ENCODE data around the gene CFAP46.

Gene CFAP46

GRCh38 chr10:132862485-132863420 is 79.6 kb downstream of the CFAP46 start:
- no peak overlapping the region for H3K27ac ChIP-seq
- TF ChIP-seq CTCF (conservative IDR thresholded peaks at IDR 0.05; ENCODE audit: low read depth): no peak
- ChIA-PET POLR2A (ENCODE audit: low non-redundant PET) (no interaction called here), CTCF (no interaction called here)
- DNase-seq (ENCODE audit: low spot score): no peak

GRCh38 chr10:132861884-132862461 is 80.4 kb downstream of the CFAP46 start:
- ChIA-PET POLR2A (ENCODE audit: low non-redundant PET) (no interaction called here), CTCF (no interaction called here)
- TF ChIP-seq CTCF (conservative IDR thresholded peaks at IDR 0.05; ENCODE audit: low read depth): no peak
- H3K27ac ChIP-seq: no peak overlapping the region
- no peak for DNase-seq (ENCODE audit: low spot score)

- no peak for DNase-seq (ENCODE audit: low spot score)
- TF ChIP-seq CTCF (conservative IDR thresholded peaks at IDR 0.05; ENCODE audit: low read depth): no peak
- POLR2A ChIA-PET (ENCODE audit: low non-redundant PET): no interaction called here
- CTCF ChIA-PET: interaction anchor here (0.5 kb wide), 1 partner anchor 182 kb away, joined by 3 read pairs; no protein-coding TSS in a partner anchor
- H3K27ac ChIP-seq: no peak overlapping the region
Measured at GRCh38 chr10:132861116-132861691, 81.2 kb downstream of the CFAP46 start.

- DNase-seq (ENCODE audit: low spot score): no peak
- no peak overlapping the region for H3K27ac ChIP-seq
- CTCF ChIA-PET: interaction anchor here (0.5 to 0.6 kb wide), 2 partner anchors 206 to 600 kb away, joined by 3 to 4 read pairs; no protein-coding TSS in a partner anchor
- TF ChIP-seq CTCF (conservative IDR thresholded peaks at IDR 0.05; ENCODE audit: low read depth): no peak
- POLR2A ChIA-PET (ENCODE audit: low non-redundant PET): no interaction called here
Measured at GRCh38 chr10:132860532-132860931, 81.8 kb downstream of the CFAP46 start.

- ChIA-PET POLR2A (ENCODE audit: low non-redundant PET) (no interaction called here), CTCF (no interaction called here)
- DNase-seq (ENCODE audit: low spot score): no peak
- no peak for TF ChIP-seq CTCF (conservative IDR thresholded peaks at IDR 0.05; ENCODE audit: low read depth)
- H3K27ac ChIP-seq: no peak overlapping the region
Measured at GRCh38 chr10:132859084-132859855, 83.1 kb downstream of the CFAP46 start.
